MCF 10A (cell line): ENCODE data around the gene METTL27. TPM values are rescaled to one million over a fixed set of nuclear protein-coding genes. Genes with fewer than 3 reads are reported as not detected.
"Not testable (repeated sequence)": the region's sequence is repeated elsewhere in the genome, so short reads cannot be mapped to it uniquely, and the experiment has no call there.

Experiments
- BruUV-seq: library from RNA; stranded (reverse); fragments of 400-500 nt; replicated peaks from 2 replicates; lab custom pipeline; 2021; lab: Mats Ljungman, UMichigan
- CTCF ChIA-PET: fragments of 300-600 bp; sonication (Branson Sonifier 250); formaldehyde crosslinking; extraction: SDS; loops from one replicate; lab custom pipeline; 2021; ENCODE audit warnings: antibody characterized with exemption, inconsistent platforms; lab: Yijun Ruan, JAX
- POLR2A ChIA-PET: fragments of 300-600, 350-650 bp; sonication (Branson Sonifier 250); formaldehyde crosslinking; extraction: SDS; loops from one replicate; lab custom pipeline; 2020; ENCODE audit warnings: antibody characterized with exemption, inconsistent platforms; lab: Yijun Ruan, JAX
- DNase-seq: peaks from one replicate; pipeline ENCODE4 v3.0.0-alpha.2; 2018; ENCODE audit not compliant: unreplicated experiment
- H3K27ac Mint-ChIP-seq: one replicate; pipeline ENCODE4 v1.8.0; 2022; ENCODE audit warnings: mild to moderate bottlenecking, low read depth, mixed read lengths; ENCODE audit not compliant: unreplicated experiment
- H3K27me3 Mint-ChIP-seq: one replicate; pipeline ENCODE4 v1.8.0; 2022; ENCODE audit warnings: mixed read lengths; ENCODE audit not compliant: insufficient read depth, unreplicated experiment
- H3K36me3 Mint-ChIP-seq: one replicate; pipeline ENCODE4 v1.8.0; 2022; ENCODE audit warnings: mild to moderate bottlenecking, moderate library complexity, mixed read lengths; ENCODE audit not compliant: insufficient read depth, unreplicated experiment
- H3K4me1 Mint-ChIP-seq: one replicate; pipeline ENCODE4 v1.8.0; 2022; ENCODE audit warnings: mixed read lengths; ENCODE audit not compliant: insufficient read depth, unreplicated experiment
- H3K4me3 Mint-ChIP-seq: one replicate; pipeline ENCODE4 v1.8.0; 2022; ENCODE audit warnings: mild to moderate bottlenecking, moderate library complexity, mixed read lengths; ENCODE audit not compliant: unreplicated experiment
- H3K9me3 Mint-ChIP-seq: one replicate; pipeline ENCODE4 v1.8.0; 2022; ENCODE audit warnings: mixed read lengths; ENCODE audit not compliant: unreplicated experiment
- intact Hi-C: fragments of 100-400 bp; cut with micrococcal nuclease; formaldehyde crosslinking; loops from 2 replicates; pipeline ENCODE4 v1.14.1; 2022
- total RNA-seq: library from RNA; stranded (reverse); gene quantifications from 2 replicates; pipeline ENCODE4 v1.2.3, GENCODE V29; 2022
- TF ChIP-seq, protein P1 (sequence below): fragments of 200-600 bp; IDR thresholded peaks from one replicate; pipeline ENCODE4 v1.8.0; 2022; ENCODE audit warnings: antibody characterized with exemption, mild to moderate bottlenecking; ENCODE audit not compliant: unreplicated experiment

METTL27 gene
- total RNA-seq, 1 experiment from 2014 or later: 4.4 TPM

DNA sequence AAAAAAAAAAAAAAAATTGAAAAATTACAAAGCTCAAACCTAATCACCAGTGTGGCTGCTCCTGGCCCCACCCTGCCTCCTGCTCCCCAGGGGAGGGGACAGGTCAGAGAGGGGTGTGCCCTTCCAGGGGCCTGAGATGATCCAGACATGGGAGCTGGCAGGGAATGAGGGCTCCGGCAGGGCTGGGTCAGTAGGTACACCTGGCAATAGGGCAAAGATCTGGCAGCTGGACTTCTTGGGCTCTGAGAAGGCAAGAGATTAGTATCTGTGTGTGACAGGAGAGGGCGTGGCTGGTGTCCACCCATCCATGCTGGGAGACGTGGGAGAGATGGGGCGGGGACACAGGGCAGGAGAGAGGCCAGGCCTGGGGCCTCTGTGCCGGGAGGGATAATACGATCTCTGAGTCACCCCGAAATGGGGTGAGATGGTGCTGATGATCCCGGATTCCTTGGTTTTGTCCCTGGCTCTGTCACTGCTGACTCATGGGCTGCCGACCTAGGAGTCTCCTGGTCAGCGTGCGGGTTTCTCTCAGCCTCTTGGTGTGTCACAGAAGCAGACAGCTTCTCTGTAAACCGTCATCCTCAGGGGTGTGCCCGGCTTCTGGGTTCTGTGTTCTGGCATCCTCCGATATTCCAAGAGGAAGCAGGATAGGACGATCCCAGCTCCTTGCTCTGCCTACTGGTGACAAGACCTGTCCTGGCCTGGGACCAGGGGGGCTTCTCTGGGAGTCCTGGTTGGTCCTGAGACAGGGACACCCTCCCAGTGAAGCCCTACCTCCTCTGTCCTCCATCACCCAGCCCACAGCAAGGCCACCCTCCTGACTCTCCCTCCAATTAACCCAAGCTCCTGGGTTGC is 19.8 kb downstream of the METTL27 start:
- POLR2A ChIA-PET: interaction anchor here (0.5 to 3.4 kb wide), 16 partner anchors 8 to 301 kb away, joined by 3 to 48 read pairs (median 6); partner anchors contain the start of genes ABHD11 and METTL27
- peak overlapping the region; percentile 13 for H3K4me3 Mint-ChIP-seq

DNA sequence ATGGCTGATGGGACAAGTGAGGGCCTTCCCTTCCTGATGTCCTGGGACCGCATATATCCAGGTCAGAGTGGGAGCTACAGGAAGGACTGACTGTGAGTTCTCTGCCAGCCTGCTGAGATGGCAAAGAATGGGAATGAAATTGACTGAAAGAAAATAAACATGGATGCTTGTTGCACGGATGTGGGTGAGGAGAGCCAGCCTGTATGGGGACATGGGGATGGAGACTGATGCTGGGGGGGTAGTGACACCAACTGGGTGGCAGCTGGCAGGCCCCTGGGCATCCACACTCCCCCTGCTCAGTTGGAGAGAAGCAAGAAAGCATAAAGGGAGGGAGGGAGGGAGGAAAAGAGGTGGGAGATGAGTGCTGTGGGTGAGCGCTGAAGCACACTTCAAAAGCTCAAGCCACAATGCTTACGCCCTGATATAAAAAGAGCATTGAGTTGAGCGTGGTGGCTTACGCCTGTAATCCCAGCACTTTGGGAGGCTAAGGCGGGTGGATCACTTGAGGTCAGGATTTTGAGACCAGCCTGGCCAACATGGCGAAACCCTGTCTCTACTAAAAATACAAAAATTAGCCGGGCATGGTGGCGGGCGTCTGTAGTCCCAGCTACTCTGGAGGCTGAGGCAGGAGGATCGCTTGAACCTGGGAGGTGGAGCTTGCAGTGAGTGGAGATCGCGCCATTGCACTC is 20.6 kb downstream of the METTL27 start:
- not testable (repeated sequence) for BruUV-seq, H3K4me3 Mint-ChIP-seq, H3K9me3 Mint-ChIP-seq

More for the DNA sequence above, 19.8 kb downstream of the METTL27 start:
- no peaks in the 10 kb centered on the region for H3K36me3 Mint-ChIP-seq
- intact Hi-C loops: loop anchor here (1.0 kb wide), 1 partner anchor 29 kb away; no protein-coding TSS in a partner anchor
- H3K27ac Mint-ChIP-seq: peak overlapping the region; percentile 80
- no peaks in the 10 kb centered on the region for H3K27me3 Mint-ChIP-seq
- DNase-seq: peak; percentile 98
- H3K9me3 Mint-ChIP-seq: no peaks in the 10 kb centered on the region
- CTCF ChIA-PET: interaction anchor here (0.5 to 2.1 kb wide), 12 partner anchors 8 to 751 kb away, joined by 3 to 9 read pairs (median 4); no protein-coding TSS in a partner anchor
- TF ChIP-seq, protein P1, sequence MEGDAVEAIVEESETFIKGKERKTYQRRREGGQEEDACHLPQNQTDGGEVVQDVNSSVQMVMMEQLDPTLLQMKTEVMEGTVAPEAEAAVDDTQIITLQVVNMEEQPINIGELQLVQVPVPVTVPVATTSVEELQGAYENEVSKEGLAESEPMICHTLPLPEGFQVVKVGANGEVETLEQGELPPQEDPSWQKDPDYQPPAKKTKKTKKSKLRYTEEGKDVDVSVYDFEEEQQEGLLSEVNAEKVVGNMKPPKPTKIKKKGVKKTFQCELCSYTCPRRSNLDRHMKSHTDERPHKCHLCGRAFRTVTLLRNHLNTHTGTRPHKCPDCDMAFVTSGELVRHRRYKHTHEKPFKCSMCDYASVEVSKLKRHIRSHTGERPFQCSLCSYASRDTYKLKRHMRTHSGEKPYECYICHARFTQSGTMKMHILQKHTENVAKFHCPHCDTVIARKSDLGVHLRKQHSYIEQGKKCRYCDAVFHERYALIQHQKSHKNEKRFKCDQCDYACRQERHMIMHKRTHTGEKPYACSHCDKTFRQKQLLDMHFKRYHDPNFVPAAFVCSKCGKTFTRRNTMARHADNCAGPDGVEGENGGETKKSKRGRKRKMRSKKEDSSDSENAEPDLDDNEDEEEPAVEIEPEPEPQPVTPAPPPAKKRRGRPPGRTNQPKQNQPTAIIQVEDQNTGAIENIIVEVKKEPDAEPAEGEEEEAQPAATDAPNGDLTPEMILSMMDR: no peak
- no TSS peak for BruUV-seq
- H3K4me1 Mint-ChIP-seq: peaks cover 32% of the 10 kb centered on the region

DNA sequence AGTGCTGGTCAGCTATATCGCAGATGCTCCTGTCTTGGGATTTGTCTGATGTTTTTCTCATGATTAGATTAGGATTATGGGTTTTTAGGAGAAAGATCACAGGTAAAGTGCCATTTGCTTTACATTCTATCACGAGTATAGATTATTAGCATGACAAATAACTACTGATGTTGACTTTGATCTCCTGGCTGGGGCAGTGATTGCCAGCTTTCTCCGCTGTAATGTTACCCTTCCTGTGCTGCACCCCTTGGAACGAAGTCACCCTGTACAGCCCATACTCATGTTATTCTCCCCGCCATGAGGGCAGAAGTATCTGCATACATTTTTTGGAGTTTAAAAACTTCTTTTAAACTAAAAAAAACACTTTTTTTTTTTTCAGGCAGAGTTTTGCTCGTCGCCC is 22.3 kb downstream of the METTL27 start:
- intact Hi-C loops: no loop called here
- Mint-ChIP-seq H3K4me3 (no peak overlapping the region), H3K36me3 (no peaks in the 10 kb centered on the region), H3K27me3 (no peaks in the 10 kb centered on the region), H3K27ac (no peak overlapping the region), H3K4me1 (peaks cover 21% of the 10 kb centered on the region), H3K9me3 (no peaks in the 10 kb centered on the region)
- ChIA-PET CTCF (interaction anchor here (0.6 to 0.8 kb wide), 2 partner anchors 9 to 60 kb away, joined by 3 read pairs; no protein-coding TSS in a partner anchor), POLR2A (no interaction called here)
- TF ChIP-seq, protein P1: no peak
- no TSS peak for BruUV-seq
- no peak for DNase-seq

More for the DNA sequence above, 20.6 kb downstream of the METTL27 start:
- not testable (repeated sequence) for H3K27me3 Mint-ChIP-seq, H3K36me3 Mint-ChIP-seq, DNase-seq
- intact Hi-C loops: loop anchor here (1.0 kb wide), 1 partner anchor 30 kb away; no protein-coding TSS in a partner anchor
- POLR2A ChIA-PET: interaction anchor here (1.1 to 3.4 kb wide), 14 partner anchors 8 to 301 kb away, joined by 3 to 48 read pairs (median 6); partner anchors contain the start of genes ABHD11 and METTL27
- H3K27ac Mint-ChIP-seq: peak overlapping the region; percentile 80
- CTCF ChIA-PET: interaction anchor here (0.5 to 2.1 kb wide), 10 partner anchors 10 to 590 kb away, joined by 3 to 9 read pairs (median 4); no protein-coding TSS in a partner anchor
- H3K4me1 Mint-ChIP-seq: peaks cover 24% of the 10 kb centered on the region

DNA sequence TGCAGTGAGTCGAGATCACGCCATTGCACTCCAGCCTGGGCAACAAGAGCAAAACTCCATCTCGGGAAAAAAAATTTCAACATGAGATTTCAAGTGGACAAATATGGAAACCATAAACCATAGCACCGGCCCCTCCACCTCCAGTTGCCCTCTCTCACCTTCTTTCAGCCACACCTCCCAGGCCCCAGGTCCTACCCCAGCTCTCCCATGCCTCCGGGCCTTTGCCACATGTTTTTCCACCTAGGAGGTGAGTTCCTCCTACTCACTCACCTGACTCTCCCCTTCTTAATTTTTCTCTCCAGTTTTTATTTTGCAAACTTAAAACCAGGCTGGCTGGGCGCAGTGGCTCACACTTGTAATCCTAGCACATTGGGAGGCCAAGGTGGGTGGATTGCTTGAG is 25.2 kb downstream of the METTL27 start:
- Mint-ChIP-seq H3K36me3 (no peaks in the 10 kb centered on the region), H3K4me1 (peaks cover 6% of the 10 kb centered on the region), H3K4me3 (no peak overlapping the region), H3K27me3 (no peaks in the 10 kb centered on the region), H3K27ac (no peak overlapping the region), H3K9me3 (no peaks in the 10 kb centered on the region)
- DNase-seq: no peak
- intact Hi-C loops: no loop called here
- BruUV-seq: no TSS peak
- TF ChIP-seq, protein P1: no peak
- ChIA-PET POLR2A (no interaction called here), CTCF (interaction anchor here (0.6 to 1.3 kb wide), 3 partner anchors 34 to 209 kb away, joined by 3 to 5 read pairs (median 3); no protein-coding TSS in a partner anchor)
